22Rv1 (cell line): ENCODE measurements around the gene DYNLT1.

ENCODE experiments used
- CTCF ChIP-seq: fragments of 450-650 bp; IDR thresholded peaks from 2 replicates; pipeline ENCODE4 v1.5.1; 2017; ENCODE audit warnings: mild to moderate bottlenecking
- ZFX ChIP-seq: fragments of 450-650 bp; IDR thresholded peaks from 2 replicates; pipeline ENCODE4 v1.6.1; 2017; ENCODE audit warnings: antibody characterized with exemption, borderline replicate concordance

GRCh38 chr6:158687506-158687905 lies 43.0 kb upstream of the DYNLT1 start:
- TF ChIP-seq CTCF (no peak), ZFX (no peak)
